Coronary artery (tissue), 2 donors: ENCODE data around the gene PTMS.

Experiments
- DNase-seq: peaks from one replicate; pipeline ENCODE4 v3.0.0-alpha.2; 2017; ENCODE audit warnings: low spot score
- H3K27ac ChIP-seq, 2 donors: fragments of 200-600 bp; sonication (generic); one replicate each; pipeline ENCODE4 v1.5.1; 2016 to 2019
- H3K4me3 ChIP-seq: fragments of 200-600 bp; sonication (generic); 2 replicates; pipeline ENCODE4 v1.5.1; 2016; ENCODE audit warnings: mild to moderate bottlenecking, moderate library complexity
- TF ChIP-seq, protein P1 (sequence below): fragments of 200-600 bp; sonication (generic); IDR thresholded peaks from one replicate; pipeline ENCODE4 v1.5.1; 2019; ENCODE audit warnings: antibody characterized with exemption

PTMS gene

DNA sequence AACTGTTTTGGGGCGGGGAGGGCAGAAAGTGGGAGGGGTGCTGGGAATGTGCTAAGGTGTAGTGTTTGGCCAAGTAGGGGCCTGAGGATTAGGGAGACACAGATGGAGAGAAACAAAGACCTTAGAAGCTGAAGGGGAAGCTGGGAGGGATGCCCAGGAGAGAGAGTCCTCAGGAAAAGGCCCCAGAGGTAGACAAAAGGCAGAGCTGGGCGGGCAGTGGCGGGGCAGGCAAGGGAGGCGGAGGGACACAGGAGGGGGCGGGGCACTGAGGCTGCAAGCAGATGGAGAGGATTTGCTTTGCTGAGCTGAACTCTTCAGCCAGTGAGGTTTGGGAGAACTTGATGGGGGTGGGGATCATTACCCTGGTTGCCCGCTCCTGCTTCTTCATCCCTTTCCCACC is 2.8 kb downstream of the PTMS start:
- Histone ChIP-seq H3K4me3 (peak overlapping the region; percentile 96), H3K27ac (peak overlapping the region; percentile 82 to 100)
- TF ChIP-seq, protein P1, sequence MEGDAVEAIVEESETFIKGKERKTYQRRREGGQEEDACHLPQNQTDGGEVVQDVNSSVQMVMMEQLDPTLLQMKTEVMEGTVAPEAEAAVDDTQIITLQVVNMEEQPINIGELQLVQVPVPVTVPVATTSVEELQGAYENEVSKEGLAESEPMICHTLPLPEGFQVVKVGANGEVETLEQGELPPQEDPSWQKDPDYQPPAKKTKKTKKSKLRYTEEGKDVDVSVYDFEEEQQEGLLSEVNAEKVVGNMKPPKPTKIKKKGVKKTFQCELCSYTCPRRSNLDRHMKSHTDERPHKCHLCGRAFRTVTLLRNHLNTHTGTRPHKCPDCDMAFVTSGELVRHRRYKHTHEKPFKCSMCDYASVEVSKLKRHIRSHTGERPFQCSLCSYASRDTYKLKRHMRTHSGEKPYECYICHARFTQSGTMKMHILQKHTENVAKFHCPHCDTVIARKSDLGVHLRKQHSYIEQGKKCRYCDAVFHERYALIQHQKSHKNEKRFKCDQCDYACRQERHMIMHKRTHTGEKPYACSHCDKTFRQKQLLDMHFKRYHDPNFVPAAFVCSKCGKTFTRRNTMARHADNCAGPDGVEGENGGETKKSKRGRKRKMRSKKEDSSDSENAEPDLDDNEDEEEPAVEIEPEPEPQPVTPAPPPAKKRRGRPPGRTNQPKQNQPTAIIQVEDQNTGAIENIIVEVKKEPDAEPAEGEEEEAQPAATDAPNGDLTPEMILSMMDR = no peak
- DNase-seq = no peak

DNA sequence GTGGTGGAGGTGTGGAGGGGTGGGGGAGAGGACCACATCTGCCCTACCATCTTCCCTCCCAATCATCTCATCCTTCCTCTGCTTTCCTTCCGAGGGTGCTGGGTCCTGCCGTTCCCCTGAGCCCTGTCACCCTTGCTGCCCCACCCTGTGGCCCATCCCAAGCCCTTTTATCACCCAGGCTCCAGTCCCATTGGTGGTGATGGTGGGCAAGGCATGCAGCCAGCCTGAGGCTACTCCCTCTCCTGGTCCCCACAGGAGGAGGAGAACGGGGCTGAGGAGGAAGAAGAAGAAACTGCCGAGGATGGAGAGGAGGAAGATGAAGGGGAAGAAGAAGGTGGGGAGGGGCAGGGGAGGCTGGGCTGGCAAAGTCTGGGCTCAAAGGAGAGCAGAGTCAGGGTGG is 3.5 kb downstream of the PTMS start:
- Histone ChIP-seq H3K4me3 (no peak overlapping the region), H3K27ac (peak overlapping the region in 1 of 2 donors; percentile 100)
- no peak for DNase-seq
- TF ChIP-seq, protein P1 = no peak

DNA sequence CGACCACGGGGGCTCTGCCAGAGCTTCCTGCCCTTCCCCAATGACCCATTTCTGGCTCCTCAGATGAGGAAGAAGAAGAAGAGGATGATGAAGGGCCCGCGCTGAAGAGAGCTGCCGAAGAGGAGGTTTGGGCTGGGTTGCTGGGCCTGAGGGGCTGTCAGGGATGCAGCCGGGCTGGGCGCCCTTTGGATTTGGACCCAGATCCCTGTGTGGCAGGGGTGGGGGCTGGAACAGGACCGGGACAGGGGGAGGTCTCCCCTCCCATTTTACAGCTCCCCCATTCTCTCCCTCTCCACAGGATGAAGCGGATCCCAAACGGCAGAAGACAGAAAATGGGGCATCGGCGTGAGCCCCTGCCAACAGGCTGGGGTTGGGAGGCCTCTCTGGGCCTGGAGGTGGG is 3.9 kb downstream of the PTMS start:
- TF ChIP-seq, protein P1 = no peak
- no peak overlapping the region for H3K4me3 ChIP-seq
- no peak for DNase-seq
- H3K27ac ChIP-seq = peak overlapping the region in 1 of 2 donors; percentile 52

DNA sequence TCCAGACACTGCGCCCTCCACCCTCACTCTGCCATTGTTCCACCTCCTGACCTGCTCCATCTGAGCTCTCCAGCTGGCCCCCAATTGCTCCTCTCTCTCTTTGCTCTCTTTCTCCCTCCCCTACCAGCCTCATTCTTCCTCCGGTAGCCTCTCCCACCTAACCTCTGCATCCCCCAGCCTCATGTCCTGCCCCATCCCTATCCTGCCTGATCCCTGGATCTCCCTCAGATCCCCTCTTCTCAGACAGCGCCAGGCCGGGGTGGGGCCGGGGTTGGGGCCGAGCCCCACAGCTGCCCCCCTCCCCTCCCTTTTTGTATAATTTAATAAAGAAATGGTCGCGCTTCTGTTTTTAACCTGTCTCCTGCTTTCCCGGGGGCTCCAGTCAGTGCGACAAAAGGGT is 4.4 kb downstream of the PTMS start:
- Histone ChIP-seq H3K27ac (peak overlapping the region in 1 of 2 donors; percentile 52), H3K4me3 (no peak overlapping the region)
- no peak for DNase-seq
- TF ChIP-seq, protein P1 = no peak

DNA sequence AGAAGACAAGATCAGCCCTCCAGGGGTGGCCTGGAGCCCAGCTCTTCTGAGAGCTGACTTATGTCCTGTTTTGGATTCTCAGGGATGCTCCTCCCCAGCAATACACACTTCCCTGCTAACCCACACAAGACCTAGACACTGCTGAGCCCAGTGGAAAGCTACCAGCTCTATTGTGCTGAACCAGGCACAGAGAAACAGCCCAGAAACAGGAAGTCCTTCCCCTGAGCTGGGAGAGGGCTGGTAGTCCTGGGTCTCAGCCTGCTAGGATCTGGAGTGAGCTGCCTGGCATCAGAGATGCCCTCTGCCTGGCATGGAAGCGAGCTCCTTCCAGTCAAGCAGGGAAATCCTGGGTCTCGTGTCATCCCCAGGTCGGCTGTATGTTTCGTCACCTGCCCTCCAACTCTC is 4.9 kb downstream of the PTMS start:
- H3K4me3 ChIP-seq = no peak overlapping the region
- peak overlapping the region in 1 of 2 donors; percentile 52 for H3K27ac ChIP-seq
- TF ChIP-seq, protein P1 = no peak
- DNase-seq = no peak

DNA sequence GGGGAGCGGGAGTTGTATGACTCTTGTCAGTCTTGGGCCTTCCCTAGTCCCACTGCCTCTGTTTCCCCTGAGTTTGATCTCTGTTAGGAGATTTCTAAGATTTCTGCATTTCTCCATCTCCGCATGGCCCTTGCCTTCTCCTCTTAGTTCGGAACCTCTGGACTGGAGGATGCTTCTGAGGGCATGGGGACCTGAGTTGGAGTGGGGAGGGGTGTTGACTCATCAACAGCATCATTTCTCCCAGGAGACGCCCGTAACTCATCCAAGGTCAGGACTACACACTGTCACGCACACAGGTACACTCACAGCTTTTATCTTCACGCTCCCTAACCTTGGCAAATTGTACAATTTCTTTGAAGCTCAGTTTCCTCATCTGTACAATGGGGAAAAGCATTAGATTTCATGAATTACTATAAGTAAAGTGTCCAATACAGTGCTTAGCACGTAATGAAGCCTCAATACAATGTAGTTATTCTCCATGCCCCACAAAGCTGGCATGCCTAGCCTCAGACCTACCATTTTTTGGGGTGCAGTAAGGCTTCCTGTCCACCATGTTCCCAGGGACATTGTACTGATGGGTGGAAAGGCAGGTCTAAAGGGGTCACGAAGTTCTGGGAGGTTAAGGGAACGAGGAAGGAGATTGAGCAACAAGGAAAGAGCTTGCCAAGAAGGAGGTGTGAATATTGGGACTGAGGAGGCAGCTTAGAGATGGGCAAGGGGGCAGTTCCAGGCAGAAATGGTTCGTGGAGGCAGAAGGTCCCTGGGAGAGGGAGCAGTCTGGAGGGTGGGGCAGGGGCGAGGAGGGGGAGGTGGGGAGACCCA is 5.6 kb downstream of the PTMS start:
- no peak for DNase-seq
- Histone ChIP-seq H3K4me3 (peak overlapping the region; percentile 12), H3K27ac (peak overlapping the region in 1 of 2 donors; percentile 52)
- TF ChIP-seq, protein P1 = no peak

DNA sequence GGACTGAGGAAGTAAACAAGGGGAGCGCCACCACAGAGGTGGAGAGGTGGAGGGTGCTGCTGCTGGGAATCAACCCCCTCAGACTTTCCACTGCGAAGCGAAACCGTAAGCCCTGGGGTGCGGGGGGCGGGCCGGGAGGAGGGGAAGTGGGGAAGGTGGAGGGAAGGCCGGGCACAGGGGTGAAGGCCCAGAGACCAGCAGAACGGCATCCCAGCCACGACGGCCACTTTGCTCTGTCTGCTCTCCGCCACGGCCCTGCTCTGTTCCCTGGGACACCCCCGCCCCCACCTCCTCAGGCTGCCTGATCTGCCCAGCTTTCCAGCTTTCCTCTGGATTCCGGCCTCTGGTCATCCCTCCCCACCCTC is 6.2 kb downstream of the PTMS start, which contains the start of gene LAG3:
Gene LAG3, plus strand, starts transcription at position 190 of the 365 bp plus-strand sequence. CDS start 333 bp downstream, outside the sequence.
- Histone ChIP-seq H3K4me3 (peak within 1 kb of the TSS; percentile 47), H3K27ac (peak within 1 kb of the TSS in 1 of 2 donors; percentile 52)
- no peak for DNase-seq
- TF ChIP-seq, protein P1 = no peak
